ENCODE results near the gene OR2C1.

DNA sequence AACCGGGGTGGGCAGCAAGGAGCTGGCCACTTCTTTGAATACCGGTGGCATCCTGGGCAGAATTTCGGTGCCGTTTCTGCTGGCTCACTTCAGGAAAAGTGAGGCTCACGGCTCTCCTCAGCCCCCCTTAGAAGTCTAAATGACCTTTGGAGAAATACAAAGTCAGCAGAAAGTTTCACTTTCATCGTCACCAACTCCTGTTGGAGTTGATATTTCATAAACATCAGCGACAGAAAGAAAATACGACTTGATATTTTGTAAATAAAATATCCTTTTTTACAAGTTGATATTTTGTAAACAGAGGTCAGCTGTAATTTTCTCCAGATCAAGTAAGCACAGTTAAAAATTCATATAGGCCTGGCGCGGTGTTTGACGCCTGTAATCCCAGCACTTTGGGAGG, 49.6 kb upstream of the OR2C1 start:
- TF ChIP-seq YY1 (IDR thresholded peaks at IDR 0.05; ENCODE audit: insufficient read depth, insufficient read length): no peak
- no peak for TF ChIP-seq SUZ12 (IDR thresholded peaks at IDR 0.05; ENCODE audit: extremely low read depth, insufficient read depth, insufficient read length)

Measured in NT2/D1 (cell line).